HG03108 (cell line): ENCODE measurements around the gene EFCAB6.

Source experiments
- ATAC-seq: cut with Tn5 transposase; IDR thresholded peaks from one replicate; pipeline ENCODE4 v1.9.1; 2021; ENCODE audit warnings: moderate library complexity; ENCODE audit not compliant: unreplicated experiment

EFCAB6 gene

DNA sequence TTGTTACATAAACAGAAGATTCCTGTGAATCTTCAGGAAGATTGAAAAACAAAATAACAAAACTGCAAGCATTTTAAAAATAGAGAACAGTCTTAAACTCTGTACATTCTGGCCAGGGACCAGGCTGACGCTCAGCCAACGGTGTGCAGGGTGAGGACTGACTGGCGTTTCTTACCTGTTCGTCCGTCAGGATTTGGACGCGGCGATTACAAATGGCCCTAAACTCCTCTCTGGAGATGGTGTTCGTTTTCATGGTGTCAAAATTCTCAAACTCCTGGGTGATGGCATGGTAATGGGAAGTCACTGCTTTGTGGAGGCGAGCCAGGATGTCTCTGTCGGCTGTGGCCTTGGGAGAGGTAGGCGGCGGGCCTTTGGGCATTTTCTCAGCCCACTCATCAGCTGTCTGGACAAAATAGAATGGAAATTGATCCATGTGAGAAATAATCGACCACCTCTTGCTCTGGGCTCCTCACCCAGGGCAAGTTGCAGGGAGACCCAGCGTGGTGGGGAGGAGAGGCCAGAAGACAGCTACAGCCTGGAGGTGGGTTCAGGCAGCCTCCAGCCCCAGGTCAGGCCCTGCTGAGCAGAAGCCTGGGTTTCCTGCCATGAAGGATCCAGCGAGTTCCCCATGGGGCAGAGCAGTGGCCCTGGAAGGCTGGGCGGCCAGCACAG, 257.3 kb downstream of the EFCAB6 start:
- ATAC-seq = no peak

DNA sequence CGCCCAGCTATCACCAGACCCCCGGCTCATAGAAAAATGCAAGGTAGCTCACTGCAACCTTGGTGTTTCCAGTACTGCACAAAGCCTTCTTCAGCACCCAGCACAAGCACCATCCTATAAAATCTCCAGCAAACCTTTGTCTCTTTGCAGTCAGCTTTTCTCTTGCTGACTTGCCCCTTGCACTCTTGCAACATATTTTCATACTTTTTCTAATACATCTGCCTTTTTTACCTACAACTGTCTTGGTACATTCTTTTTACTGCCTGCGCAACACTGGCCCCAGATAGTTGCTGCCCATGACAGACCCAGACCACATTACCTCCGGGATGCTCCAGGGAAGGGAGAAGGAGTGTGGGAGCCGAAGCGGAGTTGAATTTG, 257.9 kb downstream of the EFCAB6 start:
- ATAC-seq = no peak

DNA sequence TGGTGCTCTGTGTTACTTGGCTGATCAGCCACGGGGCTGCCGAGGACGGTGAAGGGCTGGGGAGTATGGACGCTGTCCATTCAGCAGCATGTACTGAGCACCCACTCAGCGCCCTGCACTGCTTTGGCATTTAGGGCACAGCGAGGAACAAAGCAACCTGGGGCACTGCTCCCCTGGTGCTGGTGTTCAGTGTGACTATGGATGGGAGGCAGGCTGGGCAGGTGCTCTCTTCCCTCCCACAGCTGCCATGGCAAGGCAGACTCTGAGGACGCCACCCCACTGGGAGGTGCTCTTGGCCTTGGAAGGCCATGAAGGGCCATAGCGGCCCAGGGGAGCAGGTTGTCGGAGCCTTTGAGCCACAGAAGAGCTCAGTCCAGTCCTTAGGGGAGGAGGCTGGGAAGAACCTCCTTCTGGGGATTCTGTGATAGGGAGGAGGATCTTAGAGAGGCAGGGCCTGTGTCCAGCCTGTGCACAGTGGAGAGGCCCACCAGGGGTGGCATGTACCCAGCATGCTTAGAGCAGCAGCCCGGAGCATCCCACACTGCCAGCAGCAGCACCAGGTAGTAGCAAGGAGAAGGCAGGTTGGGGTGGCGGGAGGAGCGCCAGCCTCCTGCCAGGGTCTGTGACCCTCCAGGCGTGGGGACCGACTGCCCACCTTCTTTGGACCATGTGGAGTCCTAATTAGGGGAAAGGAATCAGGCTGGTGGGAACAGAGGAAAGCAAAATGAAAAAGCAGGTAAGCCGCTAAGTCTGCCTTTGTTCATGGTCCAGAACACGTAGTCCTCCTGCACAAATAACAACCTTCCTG, 258.4 kb downstream of the EFCAB6 start:
- ATAC-seq = no peak

DNA sequence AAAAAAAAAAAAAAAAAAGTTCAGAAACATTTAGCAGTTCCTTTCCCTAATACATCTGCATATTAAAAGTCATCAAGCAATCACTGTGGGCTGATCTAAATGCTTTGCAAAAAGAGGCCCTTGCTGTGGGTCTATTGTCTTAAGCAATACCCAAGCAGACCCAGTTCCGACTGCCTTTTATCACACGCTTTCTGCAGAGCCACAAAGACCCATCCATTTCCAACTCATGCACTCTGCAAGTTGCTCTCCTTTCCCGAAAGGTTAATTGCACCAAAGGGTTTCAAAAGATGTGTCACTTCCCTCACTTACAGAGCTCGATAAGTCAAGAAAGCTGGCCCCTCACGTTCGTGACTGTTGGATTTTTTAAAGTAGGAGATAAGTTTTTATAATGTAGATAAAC, 261.4 kb downstream of the EFCAB6 start:
- ATAC-seq = no peak

DNA sequence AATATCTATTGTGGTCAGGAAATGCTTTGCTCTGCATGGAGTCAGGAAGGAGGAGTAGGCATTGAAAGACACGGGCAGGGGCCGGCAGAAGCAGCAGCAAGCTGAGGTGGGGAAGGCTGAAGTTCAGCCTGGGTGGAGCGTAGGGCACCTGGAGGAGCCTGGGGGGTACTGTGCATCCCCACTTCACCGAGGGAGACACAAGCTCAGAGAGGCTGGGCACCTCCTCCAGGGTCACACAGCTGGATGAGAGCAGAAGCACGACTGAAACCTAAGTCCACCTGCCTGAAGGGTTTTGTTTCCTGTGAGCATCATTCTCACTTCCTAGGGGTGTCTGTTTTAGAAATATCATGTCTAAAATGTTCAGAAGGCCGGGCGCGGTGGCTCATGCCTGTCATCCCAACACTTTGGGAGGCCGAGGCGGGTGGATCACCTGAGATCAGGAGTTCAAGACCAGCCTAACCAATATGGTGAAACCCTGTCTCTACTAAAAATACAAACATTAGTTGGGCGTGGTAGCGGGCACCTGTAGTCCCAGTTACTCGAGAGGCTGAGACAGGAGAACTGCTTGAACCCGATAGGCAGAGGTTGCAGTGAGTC, 262.0 kb downstream of the EFCAB6 start:
- no peak for ATAC-seq

DNA sequence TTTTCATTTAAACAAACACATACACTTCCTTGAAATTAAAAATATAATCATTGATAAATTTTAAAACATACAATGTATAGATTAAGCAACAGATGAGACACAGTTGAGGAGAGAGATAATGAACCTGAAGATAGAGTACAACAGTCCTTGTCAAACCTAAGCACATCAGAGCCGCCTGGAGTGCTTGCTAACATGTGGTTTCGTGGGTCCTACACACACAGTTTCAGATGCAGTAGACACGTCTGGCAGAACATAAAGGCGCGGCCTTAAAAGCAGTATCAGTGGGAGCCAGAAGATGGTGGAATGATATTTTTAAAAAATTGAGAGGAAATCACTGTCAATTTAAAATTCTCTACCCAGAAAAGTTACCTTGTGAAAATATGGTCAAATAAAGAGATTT, 265.9 kb downstream of the EFCAB6 start:
- ATAC-seq = no peak

DNA sequence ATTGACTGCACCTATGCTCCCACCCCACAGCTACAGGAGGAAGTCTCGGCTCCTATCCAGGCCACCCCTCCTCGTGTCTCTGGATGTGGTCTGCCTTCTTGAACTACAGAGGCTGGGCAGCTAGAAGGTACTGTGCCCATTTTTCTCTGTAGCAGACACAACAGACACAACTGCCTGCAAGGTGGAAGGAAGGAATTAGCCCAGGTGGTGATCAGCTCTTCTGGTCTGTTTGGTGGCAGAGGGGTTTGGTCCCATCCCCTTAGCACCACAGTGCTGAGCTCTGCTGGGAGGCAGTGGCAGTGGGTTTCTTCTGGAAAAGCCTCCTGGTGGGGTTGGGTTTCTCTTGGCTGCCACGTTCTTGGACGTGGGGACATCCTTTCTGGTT, 267.8 kb downstream of the EFCAB6 start:
- ATAC-seq = no peak

DNA sequence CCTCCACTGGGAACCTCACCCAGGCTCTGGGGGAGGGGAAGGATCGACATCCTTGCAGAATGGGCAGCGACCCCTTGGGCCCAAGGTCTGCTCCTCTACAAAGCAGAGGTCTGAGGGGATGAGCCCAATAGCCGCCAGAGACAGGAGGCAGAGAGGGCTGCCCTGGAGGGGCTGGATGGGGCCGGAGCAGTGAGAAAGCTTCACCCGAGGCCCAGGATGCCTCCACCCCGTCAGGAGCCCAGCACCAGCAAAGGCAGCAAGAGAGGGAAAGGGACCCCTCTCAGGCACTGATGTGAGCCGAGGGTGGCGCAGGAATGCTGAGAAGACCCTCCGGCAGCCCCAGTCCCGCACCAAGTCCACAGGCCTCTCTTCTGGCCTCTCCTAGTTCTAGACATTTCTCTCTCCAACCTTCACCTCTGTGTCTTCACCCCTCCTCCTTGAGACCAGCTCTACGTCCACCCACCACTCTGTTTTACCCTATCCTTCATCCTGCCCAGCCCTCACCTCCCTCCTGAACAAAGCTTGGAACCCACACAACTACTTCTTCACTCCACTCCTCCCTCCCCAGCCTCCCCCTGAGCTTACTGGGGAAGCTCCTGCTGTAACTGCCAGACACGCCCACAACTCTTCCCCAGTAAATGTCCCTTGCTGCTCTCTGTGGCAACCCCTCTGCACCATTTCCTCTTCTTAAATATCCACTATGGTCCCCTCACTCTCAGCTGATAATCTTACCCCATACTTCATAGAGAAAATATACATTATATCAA, 268.4 kb downstream of the EFCAB6 start:
- ATAC-seq = no peak

DNA sequence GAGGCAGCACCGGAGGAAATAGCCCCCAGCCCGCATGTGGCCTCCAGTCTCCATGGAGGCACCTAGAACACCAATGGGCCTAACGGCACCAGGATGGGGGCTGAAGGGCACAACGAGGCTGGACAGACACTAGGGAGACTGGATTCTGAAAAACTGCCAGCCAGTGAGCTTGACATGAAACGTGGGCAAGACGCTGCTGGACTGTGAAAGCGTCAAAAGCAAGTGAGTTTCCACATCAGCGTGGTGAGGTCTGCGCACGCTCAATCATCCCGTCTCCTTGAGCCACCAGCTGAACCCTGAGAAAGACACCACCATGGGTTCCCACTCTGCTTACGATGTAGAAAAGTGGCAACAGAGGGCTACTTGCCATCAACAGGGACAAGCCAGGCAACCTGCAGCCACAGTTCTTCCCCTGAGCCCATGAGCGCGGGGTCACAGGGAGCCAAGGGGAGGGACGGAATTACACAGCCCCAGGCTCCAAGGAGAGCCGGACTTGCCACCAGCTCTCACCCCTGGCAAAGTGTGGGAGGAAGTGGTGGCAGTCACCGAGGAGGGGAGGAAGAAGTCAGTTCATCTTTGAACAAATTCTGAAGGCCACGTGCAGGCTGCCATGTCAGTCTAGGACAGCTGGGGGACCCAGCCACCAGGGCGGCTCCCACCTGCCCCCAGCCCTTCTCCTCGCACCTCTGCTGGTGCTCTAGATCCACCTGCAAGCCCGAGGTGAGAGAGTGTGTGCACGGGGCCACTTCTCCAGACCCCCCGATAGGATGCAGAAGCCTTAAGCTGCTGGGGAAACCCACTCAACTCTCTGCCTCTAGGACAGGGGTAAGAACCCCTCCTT, 269.2 kb downstream of the EFCAB6 start:
- no peak for ATAC-seq

DNA sequence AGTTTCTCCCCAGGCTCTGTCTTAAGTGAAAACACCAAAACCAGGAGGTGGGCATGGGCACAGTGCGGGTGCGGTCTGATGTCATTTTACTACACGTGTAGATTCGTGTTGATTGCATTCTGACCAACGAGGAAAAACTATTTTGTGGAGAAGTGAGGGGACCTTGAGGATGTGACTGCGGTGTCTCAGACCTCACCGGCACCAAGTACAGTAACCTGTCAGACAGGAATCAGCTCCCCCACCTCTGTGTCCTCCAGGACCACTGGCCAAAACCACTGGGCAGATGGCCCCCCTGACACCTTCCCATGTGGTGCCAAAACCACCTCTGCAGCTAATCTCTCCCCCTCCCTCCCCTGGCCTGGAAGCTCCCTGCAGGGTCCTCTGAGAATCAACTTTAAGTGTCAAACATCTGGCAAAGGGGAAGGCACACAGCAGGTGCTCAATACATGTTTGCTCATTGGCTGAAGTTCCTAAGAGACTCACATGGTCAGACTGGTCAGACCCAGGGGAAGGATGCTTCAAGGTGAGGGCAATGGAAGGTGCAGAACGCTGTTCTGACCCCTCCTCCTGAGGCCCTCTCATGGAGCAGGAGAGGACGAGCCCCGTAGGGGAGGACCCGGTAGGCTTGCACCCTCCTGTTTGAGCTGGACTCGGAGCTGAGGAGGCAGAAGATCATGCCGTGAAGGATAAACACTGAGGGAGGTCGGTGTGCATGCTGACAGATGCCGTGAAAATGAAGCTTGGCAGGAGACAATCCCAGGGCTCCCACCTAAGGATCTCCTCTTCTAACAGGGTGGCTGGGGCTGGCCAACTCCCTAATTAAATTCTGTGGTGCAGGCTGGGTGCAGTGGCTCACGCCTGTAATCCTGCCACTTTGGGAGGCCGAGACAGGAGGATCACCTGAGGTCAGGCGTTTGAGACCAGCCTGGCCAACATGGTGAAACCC, 270.4 kb downstream of the EFCAB6 start:
- ATAC-seq = no peak

DNA sequence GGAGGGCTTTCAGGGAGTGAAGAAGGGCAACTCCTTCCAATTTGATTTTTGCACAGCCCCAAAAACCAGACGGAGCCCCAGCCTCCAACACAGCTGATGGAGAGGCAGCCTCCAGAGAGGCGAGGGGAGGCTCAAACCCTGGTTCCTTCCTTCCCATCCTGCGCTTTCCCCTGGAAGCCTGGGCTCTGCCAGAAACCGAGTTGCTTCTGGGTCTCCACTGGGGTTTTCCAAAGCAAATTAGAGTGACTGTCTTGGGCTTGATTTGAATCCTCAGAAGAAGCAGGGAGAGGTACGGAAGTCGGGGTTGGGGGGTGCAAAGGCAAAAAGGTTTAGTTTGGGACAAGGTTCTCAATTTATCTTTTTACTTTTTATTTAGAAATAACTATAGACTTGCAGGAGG, 271.1 kb downstream of the EFCAB6 start:
- no peak for ATAC-seq

DNA sequence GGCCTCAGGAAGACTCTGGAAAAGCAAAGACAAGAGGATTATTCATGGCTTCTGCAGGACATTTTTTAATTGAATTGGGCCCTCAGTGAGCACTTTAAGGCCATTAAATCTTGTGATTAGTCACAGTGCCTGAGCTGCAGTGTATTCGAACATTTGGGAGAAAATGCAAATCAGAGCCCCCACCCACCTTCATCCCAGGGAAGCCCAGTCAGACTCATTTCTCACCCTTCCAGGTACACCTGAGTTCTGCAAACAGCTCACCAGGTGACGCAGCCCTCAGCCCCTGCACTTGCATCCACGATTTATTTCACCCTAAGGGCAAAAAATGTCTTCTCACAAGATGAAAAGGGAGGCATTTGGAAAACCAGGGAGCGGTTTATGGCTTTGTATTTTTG, 271.6 kb downstream of the EFCAB6 start:
- ATAC-seq = no peak

DNA sequence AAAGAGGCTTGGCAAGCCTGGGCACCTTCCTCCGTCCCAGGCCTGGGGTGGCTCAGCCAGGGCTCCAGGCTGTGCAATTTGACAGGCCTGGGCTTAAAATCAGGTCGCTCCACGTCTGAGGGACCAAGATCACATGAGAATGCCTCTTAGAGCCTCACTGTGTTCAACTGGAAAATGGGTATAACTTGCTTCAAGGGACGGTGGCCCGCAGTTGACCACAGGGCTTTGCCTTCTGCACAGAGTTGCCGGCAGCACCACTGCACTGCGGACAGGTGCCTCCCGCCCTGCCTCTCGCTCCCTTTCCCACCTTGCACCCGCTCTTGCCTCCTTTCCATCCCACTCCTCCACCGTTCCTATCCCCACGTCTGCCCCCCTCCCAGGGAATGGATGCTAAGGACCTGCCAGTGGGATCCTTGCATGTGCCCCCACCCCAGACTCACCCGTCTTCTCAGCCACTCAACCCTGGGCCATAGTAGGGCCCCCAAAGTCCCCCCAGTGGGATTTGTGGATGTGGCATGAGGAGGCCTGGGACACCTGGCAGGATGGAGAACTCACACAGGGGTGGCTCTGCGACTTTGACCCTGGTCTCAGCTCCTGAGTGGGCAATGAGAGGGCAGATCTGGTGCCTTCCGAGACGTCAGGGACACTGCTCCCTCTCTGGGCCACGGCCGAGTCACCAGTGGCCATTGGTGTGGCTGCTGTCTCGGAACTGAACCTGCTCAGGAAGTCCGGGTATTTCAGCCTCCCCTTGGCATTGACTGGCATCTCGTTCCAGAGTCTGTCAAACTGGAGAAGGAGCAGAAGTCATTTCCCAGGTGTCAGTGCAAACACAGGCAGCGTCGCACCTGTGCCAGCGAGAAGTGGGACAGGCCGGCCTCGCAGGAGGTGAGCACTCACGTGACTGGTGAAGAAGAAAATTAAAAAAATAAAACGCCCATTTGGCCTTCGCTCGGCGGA, 272.3 kb downstream of the EFCAB6 start:
- no peak for ATAC-seq

DNA sequence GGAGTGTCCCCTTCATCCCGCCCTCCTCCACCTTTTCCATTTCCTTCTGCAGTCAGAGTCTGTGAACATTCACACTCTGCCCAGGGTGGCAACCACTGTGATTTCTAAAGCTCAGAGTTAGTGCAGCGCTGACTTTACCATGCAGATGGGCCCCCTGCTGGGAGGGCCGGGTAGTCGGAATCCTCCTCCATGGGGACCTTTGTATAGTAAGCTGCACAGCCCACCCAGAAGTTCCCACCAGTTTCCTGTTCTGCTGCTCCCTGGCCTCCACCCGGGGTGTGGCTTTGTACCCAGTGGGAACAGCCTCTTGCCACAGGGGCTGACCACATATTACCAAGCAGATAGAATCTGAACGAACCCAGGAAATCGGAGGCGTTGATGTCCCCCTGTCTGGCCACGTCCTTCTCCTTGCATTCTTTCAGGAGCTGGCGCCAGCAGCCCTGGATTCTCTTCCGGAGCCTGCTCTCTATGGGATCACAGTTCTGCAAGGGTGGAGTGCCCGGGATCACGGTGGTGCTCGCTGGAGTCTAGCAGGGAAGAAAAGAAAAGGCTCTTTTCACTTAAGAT, 275.0 kb downstream of the EFCAB6 start:
- ATAC-seq = no peak

DNA sequence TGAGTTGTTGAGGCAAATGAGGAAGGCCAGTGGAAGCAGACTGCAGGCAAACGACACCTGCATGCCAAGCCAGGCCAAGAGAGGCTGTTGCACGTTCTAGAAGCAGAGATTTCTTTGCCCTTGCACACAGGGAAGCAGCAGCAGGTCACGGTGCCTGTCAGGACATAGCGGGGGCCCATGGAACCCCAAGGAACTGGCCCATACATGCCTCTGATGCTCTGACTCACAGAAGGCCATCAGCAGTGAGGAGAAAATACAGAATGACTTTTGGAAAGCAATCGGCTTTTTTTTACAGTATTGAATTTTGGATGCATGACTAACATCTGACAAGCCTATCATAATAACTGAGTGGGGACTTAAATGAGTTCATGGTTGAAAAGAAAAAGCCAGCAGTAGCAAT, 276.4 kb downstream of the EFCAB6 start:
- no peak for ATAC-seq

DNA sequence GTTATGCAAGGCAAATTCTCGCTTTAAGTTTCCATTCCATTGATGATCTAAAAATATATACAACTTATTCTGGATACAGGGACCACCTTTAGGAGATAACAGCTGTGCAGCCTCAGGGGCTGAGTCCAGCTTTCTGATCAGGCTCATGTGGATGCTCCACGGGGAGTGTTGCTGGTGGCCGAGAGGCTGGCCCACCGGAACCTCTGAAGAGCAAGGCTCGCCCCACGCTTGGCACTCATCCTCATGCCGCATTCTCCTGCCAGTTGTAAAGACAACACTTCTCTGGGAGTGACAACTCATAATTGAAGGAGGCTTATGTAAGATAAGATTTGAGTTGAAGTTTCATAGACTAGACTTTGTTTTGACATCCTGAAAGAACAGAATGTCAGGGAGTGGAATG, 276.8 kb downstream of the EFCAB6 start:
- ATAC-seq = no peak

DNA sequence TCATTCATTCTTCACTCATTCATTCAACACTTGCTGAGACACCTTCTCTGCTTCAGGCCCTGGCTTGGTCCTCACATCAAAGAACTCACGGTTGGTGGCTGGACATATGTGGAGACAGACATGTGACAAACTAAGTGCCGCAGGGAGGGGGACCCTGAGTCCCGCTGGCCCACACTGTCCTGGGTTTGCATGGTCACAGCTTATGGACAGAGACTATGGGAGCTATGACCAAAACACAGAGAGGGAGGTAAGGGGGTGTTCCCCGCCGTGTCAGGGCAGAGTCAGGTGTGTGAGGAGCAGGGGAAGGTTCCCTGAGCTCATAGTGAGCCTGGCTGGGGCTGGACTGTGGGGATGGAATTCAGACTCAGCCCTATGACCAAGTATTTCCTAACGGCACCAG, 277.2 kb downstream of the EFCAB6 start:
- no peak for ATAC-seq
